Activated CD4-positive, alpha-beta T cell treated with anti-CD3 and anti-CD28 coated beads, Interleukin-2, Interleukin-4, amounts not matched to agents 100 ng/mL and 50 ng/mL, durations not matched to agents 16 hours and 8 hours (primary cell): Measurements from ENCODE around the gene ZNF407.
A peak's percentile ranks its signal among the peaks of the same experiment; 100 is the strongest.

Experiments
- DNase-seq: peaks from one replicate; pipeline ENCODE4 v3.0.0-alpha.2; 2020; ENCODE audit warnings: low spot score

ZNF407 gene

DNA sequence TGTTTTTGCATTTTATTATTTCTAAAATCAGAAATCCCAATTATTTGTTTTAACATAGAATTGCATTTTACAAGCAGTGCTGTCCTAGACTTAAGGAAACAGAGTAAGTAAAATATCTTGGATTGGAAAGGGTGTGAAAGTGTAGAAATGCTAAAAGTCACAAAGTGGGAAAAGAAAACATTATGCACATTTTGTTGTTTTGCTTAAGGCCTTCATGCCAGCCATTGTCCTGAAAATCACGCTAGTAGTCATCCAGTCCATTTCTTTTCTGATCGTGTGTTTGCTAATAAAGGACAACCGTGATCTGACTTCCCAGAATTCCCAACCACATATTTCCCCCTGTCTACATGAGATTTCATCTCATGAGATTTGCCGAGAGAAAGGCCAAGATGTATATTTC, 412.2 kb downstream of the ZNF407 start:
- DNase-seq: no peak

DNA sequence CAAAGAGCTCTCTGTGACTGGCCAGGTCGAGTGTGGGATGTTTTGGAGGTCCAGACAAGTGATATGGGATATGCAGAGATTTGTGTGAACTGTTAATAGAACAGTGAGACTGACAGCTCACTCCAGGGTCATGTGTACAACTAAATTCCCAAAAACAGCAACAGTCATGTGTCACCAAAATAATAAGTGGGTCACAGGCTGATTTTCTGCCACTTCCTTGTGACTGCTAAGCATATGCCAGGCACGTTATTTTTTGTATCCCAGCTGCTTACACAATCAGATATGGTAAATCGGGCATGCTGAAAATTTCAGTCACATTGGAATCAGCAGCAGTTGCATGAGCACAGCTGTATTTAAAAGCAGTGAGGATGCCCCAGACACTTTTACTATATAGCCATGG, 412.6 kb downstream of the ZNF407 start:
- DNase-seq: no peak

DNA sequence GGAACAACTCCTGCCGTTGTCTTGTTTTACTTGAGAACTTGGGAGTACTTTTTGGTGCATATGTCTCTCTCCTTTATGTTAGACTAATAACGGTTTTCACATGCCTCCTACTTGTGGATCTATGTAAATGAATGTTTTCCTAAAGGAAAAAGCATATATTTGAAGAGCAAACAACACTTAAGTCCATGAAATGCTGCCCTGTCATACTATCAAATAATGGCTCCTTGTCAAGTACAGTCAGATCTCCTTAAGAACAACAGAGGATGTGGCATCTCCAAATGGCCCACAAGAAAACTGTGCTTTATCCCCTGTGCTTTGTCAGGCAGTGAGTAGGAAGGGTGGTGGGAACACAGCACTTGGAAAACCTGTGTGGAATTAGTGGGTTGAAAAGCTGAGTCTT, 413.0 kb downstream of the ZNF407 start:
- DNase-seq: no peak

DNA sequence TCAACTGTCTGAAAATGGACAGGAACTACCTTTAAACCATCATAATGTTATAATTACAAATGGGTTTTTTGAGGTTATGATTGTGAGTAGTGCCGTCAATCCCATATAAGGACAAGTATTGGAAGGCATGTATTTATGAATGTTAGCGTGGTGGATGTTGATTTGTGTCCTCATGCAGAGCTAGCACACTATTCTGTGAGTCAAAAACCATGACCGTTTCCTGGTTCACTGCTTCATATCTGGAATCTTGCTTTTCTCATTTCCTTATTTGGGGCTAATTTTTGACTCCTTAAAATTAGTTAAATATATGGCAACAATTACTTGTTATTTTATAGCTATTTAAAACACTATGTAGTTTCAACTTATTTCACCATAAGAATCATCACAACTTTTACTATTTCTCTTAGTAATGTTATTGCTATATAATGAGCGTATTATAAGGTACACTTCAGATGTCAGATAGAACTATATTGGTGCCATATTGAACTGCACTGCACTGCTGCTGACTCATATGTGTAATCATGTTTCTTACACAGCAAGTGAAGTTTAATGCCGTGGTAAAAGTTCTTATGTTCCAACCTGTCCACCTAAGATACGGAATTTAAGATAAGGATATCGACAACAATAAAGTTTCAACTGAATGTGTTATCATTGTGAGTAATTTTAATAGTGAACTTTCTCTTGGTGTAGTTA, 418.5 kb downstream of the ZNF407 start:
- no peak for DNase-seq

DNA sequence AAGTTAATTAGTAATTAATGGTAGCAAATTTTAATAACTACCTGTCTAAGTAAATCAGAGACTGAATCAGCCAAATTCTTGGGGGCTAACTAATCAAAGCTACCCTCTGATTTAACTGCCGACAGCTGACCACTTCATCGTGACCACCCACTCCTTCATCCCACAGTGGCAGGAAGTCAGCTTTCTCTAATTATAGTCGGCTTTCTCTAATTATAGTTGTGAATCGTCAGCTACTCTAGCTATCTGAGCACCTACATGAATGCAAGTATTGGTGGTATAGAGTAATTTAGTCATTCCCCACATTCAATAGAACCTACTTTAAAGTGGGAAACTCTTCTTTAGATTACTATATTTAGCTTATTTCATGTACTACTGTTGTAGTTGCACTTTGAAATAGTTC, 425.8 kb downstream of the ZNF407 start:
- DNase-seq: no peak

DNA sequence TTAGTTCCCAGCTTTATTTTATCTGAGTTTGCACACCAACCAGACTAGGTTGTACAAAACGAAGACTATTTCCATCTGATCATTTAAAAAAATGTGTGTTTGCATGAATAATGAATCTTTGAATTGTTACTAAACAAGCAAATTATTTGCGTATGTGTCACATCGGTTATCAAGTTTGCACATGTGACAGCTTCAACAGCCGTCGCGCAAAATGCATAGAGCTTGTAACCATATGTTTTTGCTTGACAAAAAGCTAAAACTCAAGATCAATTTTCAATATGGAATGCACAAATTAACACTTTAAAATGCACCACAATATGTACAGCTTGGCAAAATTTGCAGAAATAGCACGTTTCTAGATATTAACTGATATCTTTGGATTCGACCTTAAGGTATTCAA, 427.2 kb downstream of the ZNF407 start:
- DNase-seq: no peak

DNA sequence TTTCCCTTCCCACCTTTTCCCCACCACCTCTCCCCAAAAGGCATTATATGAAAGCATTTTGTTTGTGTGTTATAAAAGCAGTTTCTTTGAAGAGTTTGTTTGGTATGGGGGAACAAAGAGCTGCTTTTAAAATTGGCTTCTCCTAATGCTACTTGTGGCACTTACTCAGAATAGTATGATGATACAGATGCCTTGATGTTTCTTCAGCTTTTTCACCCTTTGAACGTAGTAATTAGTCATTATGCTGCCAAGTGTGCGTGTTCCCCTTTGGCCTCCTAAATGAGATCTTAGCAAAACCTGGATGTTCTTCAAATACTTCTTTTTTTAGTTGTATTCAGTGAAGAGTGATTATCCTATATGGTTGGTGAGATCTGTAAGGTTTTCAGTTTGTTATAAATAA, 427.9 kb downstream of the ZNF407 start:
- DNase-seq: no peak

DNA sequence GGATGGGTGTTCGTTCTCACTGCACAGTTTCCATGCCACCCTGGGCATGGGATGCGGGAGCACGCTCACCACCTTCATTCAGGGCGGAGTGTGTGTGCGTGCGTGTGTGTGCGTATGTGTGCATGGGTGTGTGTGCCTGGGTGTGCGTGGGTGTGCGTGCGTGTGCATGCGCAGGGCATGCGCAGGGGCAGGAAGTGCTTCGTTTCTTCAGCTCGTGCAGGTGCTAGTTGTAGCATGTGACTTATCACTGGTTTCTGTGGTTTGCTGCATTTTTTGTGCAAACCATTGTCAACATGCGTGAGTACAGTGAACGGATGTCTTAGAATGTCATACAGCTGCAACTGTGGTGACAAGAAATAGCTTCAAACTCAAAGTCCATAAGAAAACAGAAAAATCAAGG, 431.8 kb downstream of the ZNF407 start:
- DNase-seq: no peak

DNA sequence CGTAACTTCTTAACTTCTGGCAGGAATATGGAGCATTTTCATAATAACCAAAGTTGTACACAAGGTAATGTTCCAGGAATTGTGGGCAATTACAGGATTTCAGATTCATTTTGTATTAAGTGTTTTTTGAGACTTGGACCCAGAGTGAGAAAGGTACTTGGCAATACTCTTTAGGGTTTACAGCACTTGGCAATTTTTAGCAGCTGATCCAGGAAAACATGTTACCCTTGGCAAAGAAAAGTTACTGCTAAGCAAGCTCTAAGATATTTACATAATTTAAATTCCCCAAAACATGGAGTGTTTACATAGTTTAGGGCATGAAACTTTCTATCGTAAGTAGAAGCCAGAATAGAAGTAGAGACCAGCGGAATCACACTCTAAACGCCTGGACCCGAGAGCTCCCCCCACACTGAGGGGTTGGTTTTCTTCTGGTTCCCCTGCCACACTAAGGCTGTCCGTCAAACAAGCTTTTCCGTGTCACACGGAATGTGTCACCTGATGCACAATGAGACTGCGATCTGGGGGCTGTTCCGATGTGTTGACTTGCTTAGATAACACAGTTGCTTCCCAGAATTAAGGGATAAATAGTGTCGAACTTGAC, 434.1 kb downstream of the ZNF407 start:
- no peak for DNase-seq

DNA sequence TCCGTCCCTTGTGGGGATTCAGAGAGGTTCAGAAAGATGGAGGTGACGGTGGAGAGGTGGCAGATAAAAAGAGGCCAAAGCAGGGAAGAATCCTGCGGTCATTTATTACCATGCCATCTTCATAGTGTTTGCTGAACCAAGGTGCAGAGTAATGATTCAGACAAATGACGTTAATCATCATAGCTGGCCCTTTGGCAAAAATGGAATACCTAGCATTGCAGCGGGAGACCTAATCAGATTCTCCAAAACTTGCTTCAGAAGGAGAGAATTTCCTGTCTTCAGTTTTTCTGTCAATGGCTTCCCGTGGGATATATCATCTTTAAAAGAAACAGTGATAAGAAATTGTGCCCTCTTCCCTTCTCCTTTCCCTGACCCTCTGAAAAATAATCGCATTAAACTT, 435.8 kb downstream of the ZNF407 start:
- no peak for DNase-seq

DNA sequence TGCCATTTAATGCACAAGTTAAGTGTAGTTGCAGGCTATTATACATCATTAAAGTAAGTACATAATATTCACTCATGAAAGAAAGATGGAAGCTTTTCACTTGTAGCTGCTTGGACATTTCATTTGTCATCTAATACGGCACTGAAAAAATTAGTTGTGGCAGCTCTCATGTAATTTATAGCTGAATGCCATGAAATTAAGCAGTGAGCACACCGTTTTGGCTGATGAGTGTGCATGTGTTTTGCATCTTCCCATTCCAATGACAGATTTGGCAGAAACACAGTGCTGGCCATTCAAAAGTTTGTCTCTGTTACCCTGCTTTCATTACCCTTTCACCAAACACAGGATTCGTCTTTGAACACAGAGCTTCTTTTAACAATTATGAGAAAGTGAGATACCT, 437.3 kb downstream of the ZNF407 start:
- DNase-seq: no peak

DNA sequence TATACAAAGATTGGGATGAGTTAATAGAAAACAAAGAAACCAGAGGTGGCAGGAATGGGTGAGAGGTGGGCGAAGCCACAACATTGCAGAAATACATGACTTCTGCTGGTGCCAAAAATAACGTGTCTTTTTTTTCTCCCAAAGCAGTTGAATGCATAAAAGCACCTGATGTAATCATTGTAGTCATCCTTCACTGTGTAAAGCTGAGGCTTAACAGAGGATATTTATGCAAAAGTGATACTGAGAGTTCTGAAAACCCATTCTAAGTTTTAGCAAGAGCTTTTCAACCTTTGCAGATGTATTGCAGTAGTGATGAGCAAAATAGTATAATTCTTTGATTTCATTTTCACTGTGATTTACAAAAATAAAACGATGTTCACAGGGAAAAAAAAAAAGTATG, 438.3 kb downstream of the ZNF407 start:
- DNase-seq: peak; percentile 13

DNA sequence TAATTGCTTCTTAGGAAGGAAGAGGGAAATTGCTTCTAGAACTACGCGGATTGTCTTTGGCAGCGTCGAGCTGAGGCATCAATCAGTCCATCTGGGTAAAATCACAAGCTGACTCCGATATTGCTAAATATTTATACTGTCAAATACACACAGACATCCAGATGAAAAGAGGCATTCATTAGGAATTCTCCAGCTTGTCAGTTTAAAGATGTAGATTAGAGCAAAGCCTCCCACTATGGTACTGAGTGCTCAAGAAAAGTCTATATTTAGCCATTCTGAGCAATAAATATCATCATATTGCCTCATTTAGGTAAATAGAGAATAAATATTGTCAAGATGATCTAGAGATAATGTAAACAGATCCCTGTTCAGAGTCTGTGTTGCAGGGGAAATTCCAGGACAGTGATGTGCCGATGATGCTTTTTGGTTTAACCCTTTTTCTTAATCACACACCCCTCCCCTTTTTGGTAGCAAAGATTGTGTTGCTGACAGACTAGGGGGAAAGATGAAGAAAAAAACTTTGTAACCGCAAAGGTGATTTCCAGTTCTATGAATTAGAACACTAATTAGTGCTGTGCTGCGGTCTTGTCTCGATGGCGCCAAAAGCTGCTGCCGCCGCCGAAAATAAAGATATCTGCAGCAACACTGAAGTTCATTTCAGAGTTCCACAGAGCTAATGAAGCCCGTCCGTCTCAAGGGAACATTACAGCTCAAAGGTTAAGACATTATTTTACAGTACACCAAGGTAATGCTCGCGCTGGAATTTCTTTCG, 439.4 kb downstream of the ZNF407 start:
- DNase-seq: no peak

DNA sequence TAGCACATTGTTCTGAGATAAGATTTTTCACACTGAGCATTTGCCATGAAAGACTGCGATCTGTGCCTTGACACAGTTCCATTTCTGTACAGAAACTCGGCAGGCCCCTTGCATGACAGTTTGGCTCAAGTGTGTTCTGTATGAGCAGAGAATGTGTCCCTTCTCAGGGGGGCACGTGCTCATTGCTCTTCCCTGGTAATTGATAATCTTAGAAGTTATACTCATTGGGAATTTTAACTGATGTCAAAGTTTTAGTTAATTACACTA, 440.0 kb downstream of the ZNF407 start:
- DNase-seq: no peak

DNA sequence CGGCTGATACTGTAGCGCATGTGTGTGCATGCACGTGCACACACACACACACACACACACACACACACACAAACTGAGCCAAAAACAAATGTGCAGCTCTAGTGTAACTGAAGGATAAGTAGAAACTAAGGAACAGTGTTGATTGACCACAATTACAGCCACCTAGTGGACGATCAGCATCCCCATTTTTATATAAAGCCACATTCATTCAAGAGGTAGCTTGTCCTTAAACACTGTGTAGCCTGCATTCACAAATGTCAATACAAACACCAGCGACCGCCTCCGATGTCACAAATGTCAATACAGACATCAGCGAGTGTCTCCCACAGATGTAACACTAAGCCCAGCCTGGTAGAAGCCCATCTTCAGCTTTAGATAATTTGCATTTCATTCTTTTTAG, 443.9 kb downstream of the ZNF407 start:
- no peak for DNase-seq

DNA sequence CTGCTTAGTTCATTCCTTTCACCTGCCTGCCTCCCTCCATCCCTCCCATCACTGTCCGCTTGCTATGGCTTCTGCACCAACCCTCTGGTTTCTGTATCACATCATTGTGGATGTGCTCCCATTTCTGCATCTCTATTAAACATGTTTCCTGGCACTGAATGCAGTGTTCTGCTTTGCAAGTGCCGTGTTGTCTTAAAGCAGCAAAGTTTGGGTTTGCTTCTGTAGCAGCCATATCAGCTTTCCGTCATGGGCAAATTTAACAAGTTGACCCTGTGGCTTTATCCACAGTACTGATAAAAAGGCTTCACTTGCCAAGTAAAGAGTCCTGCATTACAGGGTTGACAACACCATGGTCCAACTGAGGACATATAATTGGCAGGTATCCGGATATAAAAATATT, 445.8 kb downstream of the ZNF407 start:
- no peak for DNase-seq

DNA sequence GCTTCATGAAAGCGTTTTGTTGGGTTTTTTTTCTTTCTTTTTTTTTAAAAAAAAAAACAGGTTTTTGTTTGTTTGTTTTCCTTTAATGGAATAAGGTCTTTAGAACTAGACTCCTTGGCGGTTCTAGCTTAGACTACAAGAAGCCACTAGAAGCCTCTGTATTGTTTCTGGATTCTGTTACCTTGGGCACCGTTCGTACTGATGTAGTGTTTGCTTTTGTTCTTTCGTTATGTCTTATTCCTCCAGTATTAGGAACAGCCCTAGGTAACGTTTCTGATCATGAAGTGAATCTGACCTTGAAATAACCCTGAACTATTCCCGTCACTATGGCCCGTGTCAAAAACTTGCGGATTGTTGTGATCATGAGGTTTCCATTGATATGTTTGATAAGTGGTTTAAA, 446.6 kb downstream of the ZNF407 start:
- DNase-seq: no peak

DNA sequence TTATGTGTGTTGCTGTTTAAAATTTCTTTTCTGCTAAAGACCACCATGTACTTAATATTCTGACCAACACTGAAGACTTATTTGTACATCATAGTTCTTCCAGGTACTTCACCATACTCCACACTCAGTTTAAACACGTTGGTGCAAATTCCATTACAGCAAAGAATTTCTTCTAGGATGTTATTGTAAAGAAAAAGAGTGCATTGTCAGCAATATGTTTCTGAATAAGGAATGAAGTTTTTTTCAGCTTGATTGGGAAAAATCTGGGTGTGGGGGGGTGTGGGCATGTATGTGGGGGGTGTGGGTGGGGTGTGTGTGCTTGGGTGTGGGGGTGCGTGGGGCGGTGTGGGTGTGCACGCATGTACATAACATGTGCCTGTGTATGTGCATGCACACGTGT, 447.1 kb downstream of the ZNF407 start:
- DNase-seq: no peak

DNA sequence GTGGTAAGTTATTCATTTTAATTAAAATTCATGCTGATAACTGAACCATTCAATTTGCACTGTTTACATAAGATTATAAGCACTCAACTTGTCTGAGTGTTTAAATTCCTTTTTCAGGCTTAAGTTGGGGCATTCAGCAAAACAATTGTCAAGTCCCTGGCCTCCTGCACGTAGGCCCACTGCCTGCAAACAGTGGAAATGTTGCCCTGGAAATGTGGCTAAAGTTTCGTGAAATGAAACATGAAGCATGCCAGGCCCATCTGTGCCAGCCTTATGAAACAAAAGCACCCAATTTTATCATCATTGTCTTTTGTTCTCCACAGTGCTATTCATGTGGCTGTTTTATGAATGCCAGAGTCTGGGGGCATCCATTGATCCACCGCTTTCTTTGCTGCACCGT, 447.6 kb downstream of the ZNF407 start:
- no peak for DNase-seq

DNA sequence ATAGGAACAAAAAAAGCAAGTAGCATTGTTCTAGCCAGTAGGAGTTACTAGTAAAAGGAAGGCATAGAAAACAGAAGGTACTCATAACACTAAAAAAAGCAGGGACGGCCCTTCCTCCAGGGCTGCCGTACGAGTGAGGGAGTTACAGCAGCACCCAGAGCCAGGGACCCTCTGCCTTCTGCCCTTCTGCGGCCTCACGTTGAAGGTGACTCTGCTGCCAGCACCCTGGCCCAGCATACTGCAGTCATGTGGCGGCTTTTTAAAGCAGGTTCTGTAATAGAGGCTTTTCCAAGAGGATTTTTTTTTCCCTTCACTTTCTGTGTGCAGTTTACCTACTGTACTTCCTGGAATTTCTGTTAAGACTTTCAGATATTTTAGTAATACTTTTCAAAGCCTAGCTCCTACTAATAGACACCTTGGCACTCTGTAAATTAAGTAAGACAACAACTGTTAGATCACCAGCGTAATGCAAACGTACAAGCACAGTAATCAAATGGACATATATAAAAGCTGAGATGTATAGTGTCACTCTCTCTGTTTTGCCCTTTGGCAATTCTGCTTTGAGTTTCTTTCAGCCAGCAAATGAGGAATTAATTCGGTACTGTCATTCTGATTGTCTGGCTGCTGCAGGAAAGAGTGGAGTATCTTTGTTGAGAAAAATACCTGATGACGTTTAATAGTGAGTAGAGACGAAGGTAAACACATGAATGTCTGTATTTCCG, 449.7 kb downstream of the ZNF407 start:
- no peak for DNase-seq

DNA sequence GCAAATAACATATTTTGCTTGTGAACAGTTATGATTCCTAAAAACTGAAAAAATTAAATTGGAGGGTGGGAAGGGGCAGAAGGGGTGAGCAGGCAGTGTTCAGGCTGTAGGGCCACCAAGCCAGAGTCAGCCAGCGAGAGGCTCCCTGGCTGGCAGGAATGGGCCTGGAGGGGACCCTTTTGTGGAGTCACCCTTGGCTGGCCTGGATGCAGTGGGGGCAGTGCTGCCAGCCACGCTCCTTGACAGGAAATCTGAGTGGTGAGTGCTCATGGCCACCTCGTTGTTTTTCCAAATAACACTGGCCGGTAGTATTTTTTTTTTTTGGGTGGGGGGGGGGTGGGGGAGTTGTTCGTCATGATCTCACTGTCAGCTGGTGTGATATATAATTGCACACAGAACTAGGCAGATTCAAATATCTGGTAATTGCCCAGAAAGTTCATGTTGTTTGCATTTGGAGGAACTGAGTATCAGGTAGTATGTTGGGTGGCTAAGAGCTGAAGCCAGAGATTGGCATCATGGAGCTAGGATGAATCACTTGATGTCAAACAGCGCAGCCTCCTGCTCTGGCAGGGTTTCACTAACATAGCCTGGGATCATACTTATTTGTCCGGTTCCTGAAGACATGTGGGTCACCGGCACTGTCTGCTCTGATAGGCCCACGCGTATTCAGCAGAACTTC, 451.2 kb downstream of the ZNF407 start:
- DNase-seq: no peak

DNA sequence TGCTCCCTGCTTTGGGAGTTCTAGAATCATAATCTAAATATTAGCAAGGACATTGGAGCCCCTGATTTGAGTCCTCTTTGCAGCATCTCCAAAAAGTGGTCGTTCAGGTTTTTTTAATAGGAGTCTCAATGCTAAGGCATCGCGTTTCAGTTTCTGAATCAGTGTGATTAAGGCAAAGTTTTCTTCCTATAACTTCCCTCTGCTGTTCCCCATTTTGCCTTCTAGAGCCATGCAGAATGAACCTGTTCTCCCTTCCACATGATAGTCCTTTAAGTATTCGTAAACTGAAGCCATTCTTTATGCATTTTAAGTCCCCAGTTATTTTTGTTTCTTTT, 451.8 kb downstream of the ZNF407 start:
- DNase-seq: no peak

DNA sequence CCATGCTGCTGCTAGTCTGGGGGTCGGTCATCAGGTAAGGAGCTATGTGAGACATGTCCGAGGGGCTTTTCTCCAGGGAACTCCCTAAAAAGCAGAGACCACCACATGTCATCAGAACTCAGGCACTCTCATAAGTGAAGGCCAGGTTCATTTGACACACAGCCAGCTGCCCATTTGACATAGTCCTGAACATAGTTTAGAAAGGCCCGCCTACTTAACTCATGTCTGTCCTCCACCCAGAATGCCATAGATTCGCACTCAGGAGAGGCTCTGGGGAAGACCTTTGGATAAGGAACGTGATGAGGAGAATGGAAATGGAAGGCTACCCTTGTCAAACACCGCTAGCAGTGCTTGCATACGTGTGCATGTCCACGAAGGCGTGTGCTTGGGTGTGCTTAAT, 454.1 kb downstream of the ZNF407 start:
- DNase-seq: no peak
